HepG2 (cell line): ENCODE results near the gene EXTL1. TPM values are rescaled to one million over a fixed set of nuclear protein-coding genes. Genes with fewer than 3 reads are reported as not detected.
A peak's percentile ranks its signal among the peaks of the same experiment; 100 is the strongest.

Experiments
- ESRRA ChIP-seq: sonication (generic); formaldehyde crosslinking; IDR thresholded peaks from 2 replicates; pipeline ENCODE4 v1.5.1; 2020; ENCODE audit warnings: mild to moderate bottlenecking, low read depth, missing genetic modification reagents
- JDP2 ChIP-seq: sonication (generic); formaldehyde crosslinking; IDR thresholded peaks from 2 replicates; pipeline ENCODE4 v1.8.1; 2022; ENCODE audit warnings: missing genetic modification reagents, borderline replicate concordance
- NRL ChIP-seq: sonication (generic); formaldehyde crosslinking; IDR thresholded peaks from 2 replicates; pipeline ENCODE4 v1.5.0; 2020; ENCODE audit warnings: missing genetic modification reagents, mild to moderate bottlenecking, moderate library complexity, borderline replicate concordance
- PAXIP1 ChIP-seq: sonication (generic); formaldehyde crosslinking; conservative IDR thresholded peaks from 2 replicates; pipeline ENCODE4 v1.4.0; 2020; ENCODE audit warnings: mild to moderate bottlenecking, missing genetic modification reagents, moderate library complexity
- PHF21A ChIP-seq: sonication (generic); formaldehyde crosslinking; IDR thresholded peaks from 2 replicates; pipeline ENCODE4 v1.5.0; 2020; ENCODE audit warnings: mild to moderate bottlenecking, missing genetic modification reagents
- PHF5A ChIP-seq: IDR thresholded peaks from one replicate; pipeline ENCODE4 v1.6.1; 2018; ENCODE audit warnings: low read depth, missing genetic modification reagents; ENCODE audit not compliant: unreplicated experiment
- RORA ChIP-seq: sonication (generic); formaldehyde crosslinking; IDR thresholded peaks from 2 replicates; pipeline ENCODE4 v1.5.0; 2020; ENCODE audit warnings: mild to moderate bottlenecking, missing genetic modification reagents, moderate library complexity
- SP4 ChIP-seq: sonication (generic); formaldehyde crosslinking; IDR thresholded peaks from 2 replicates; pipeline ENCODE4 v1.8.1; 2023; ENCODE audit warnings: mild to moderate bottlenecking, missing genetic modification reagents
- TAF15 ChIP-seq: fragments of 200-400 bp; formaldehyde crosslinking; IDR thresholded peaks from one replicate; pipeline ENCODE4 v1.6.1; 2018; ENCODE audit warnings: mild to moderate bottlenecking, low read depth, low read length; ENCODE audit not compliant: poor library complexity, severe bottlenecking
- TCF12 ChIP-seq, 2 experiments: fragments of 450-650 bp in 1 of 2; sonication (generic) in 1 of 2; formaldehyde crosslinking in 1 of 2; IDR thresholded peaks; 2 replicates each; pipeline versions ENCODE4 v1.6.1 to v1.8.0; 2017 to 2022; ENCODE audit warnings: antibody characterized with exemption in 1 of 2, mild to moderate bottlenecking in 1 of 2, missing genetic modification reagents in 1 of 2, moderate library complexity in 1 of 2
- TERF1 ChIP-seq: sonication (generic); formaldehyde crosslinking; IDR thresholded peaks from 2 replicates; pipeline ENCODE4 v1.8.0; 2022; ENCODE audit warnings: mild to moderate bottlenecking, missing genetic modification reagents, moderate library complexity
- ZHX2 ChIP-seq, 2 experiments: sonication (generic) in 1 of 2; formaldehyde crosslinking in 1 of 2; IDR thresholded peaks; 2 replicates each; pipeline versions ENCODE4 v1.6.1 to v1.9.0; 2014 to 2022; ENCODE audit warnings: antibody characterized with exemption in 1 of 2, borderline replicate concordance in 1 of 2, inconsistent platforms in 1 of 2, low read depth in 1 of 2, missing genetic modification reagents in 1 of 2
- ZNF263 ChIP-seq: sonication (generic); formaldehyde crosslinking; IDR thresholded peaks from 2 replicates; pipeline ENCODE4 v1.4.0; 2020; ENCODE audit warnings: missing genetic modification reagents
- ZNF557 ChIP-seq: sonication (generic); formaldehyde crosslinking; IDR thresholded peaks from 2 replicates; pipeline ENCODE4 v1.4.0; 2020; ENCODE audit warnings: missing genetic modification reagents
- ZNF563 ChIP-seq: sonication (generic); formaldehyde crosslinking; IDR thresholded peaks from 2 replicates; pipeline ENCODE4 v1.8.0; 2022; ENCODE audit warnings: mild to moderate bottlenecking, moderate library complexity, missing genetic modification reagents
- ZNF660 ChIP-seq: sonication (generic); formaldehyde crosslinking; IDR thresholded peaks from 2 replicates; pipeline ENCODE4 v1.5.1; 2020; ENCODE audit warnings: mild to moderate bottlenecking, low read depth, missing genetic modification reagents, borderline replicate concordance
- polyA plus RNA-seq, 8 experiments: library from polyadenylated mRNA; depleted of rRNA in 3 of 8; stranded (reverse) in 7 of 8; unstranded in 1 of 8; fragments of >200 nt; fragmentation: Illumina TruSeq in 4 of 8; extraction: Trizol in 4 of 8; gene quantifications; 2 replicates each; pipeline versions ENCODE4 v1.2.1 to v1.2.3, GENCODE V29; 2011 to 2016; ENCODE audit warnings: low read depth in 4 of 8, missing spikeins in 1 of 8, mixed read lengths in 1 of 8; ENCODE audit not compliant: insufficient read depth in 1 of 8
- total RNA-seq, 5 experiments: library from RNA; depleted of rRNA; stranded (reverse); fragments of >200 nt; fragmentation: Illumina TruSeq; extraction: Trizol; gene quantifications; 2 replicates each; pipeline ENCODE4 v1.2.3, GENCODE V29; 2016; ENCODE audit warnings: low read depth in 1 of 5

EXTL1 gene
- total and polyA plus RNA-seq, 2 of the 13 experiments (the other 11 are each of a cell fraction or from before 2014, with no cell fraction given): 0.35 to 1.0 TPM

- TF ChIP-seq ZNF660 (CRISPR knock-in tag): no peak
- TF ChIP-seq RORA (CRISPR knock-in tag): 0 out of 2 replicates have a peak, but pooled peaks have one; percentile 55
- 0 out of 2 replicates have a peak, but pooled peaks have one; percentile 44 for TF ChIP-seq ZNF557 (CRISPR knock-in tag)
- peak; percentile 94 for TF ChIP-seq PHF5A (CRISPR knock-in tag)
- TF ChIP-seq PHF21A (CRISPR knock-in tag): peak; percentile 96
- TF ChIP-seq ZHX2 (IDR thresholded peaks at IDR 0.05; ENCODE audit: low read depth): peak; percentile 85
- no peak for TF ChIP-seq ZHX2 (CRISPR knock-in tag; IDR thresholded peaks at IDR 0.05; ENCODE audit: borderline replicate concordance)
- no peak for TF ChIP-seq TERF1 (CRISPR knock-in tag)
- no peak for TF ChIP-seq TCF12 (IDR thresholded peaks at IDR 0.05)
- no peak for TF ChIP-seq TCF12 (CRISPR knock-in tag; IDR thresholded peaks at IDR 0.05)
- TF ChIP-seq ESRRA (CRISPR knock-in tag): peak; percentile 83
- TF ChIP-seq PAXIP1 (CRISPR knock-in tag): peak; percentile 76
- TF ChIP-seq NRL (CRISPR knock-in tag): peak; percentile 72; the same call in 1 of the 2 replicates
- TF ChIP-seq JDP2: no peak
- TF ChIP-seq ZNF563 (CRISPR knock-in tag): peak; percentile 63; the same call in 1 of the 2 replicates
- TF ChIP-seq TAF15: no peak
- peak; percentile 75; the same call in 1 of the 2 replicates for TF ChIP-seq ZNF263 (CRISPR knock-in tag)
- peak; percentile 79 for TF ChIP-seq SP4 (CRISPR knock-in tag)
These were observed 23.5 kb upstream of the EXTL1 start, which contains the start of gene PAFAH2 (continued) for GRCh38 chr1:25997828-25998761.
